ENCODE data around the gene CD300E. TPM values are rescaled to one million over a fixed set of nuclear protein-coding genes. Genes with fewer than 3 reads are reported as not detected.
A peak's percentile ranks its signal among the peaks of the same experiment; 100 is the strongest.
"Not testable (repeated sequence)": the region's sequence is repeated elsewhere in the genome, so short reads cannot be mapped to it uniquely, and the experiment has no call there.

The CD300E gene
- polyA plus RNA-seq (ENCODE audit: insufficient read length): 0.04 TPM

GRCh38 chr17:74623693-74624093 lies at the start of gene CD300E:
TSS of gene CD300E (minus strand) at chr17:74623738. CDS start at chr17:74623621, 117 bp downstream.
- DNase-seq (ENCODE audit: low read depth): no peak

DNA sequence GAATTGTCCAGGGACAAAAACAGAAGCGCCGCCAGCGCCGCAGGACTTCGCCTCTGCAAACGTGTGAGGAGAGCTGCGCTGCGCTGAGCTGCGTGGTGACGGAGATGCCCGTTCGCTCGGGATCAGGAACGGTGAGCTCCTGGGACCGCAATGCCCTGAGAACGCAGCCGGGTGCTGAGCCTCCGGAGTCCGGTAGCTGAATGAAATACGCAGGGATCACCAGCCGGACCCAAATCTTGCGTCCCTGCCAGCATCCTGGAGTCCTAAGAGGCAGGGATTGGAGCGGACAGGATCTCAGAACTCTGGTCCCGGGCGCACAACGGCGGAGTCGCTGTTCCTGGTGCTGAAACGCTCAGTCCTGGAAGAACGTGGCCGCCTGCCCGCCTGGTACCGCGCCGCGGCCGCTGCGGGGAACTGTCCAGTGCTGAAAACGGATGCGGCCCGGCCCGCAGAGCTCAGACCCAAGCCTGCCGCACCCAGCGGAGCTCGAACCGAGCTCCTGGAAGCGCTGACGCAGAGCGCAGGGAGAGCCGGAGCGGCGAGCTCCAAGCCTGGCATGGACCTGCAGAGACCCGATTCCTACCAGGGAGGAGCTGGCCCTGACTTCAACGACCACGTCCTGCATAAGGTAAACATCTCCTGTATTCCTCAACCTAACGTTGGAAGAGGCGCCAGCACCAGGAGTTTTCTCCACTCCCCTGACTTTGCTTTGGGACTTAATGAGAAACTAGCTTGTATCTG lies 47.7 kb upstream of the CD300E start:
- peak; percentile 48 for DNase-seq (ENCODE audit: low read depth)

GRCh38 chr17:74670329-74670728 lies 46.8 kb upstream of the CD300E start:
- no peak for DNase-seq (ENCODE audit: low read depth)

GRCh38 chr17:74663561-74663960 lies 40.0 kb upstream of the CD300E start:
- DNase-seq (ENCODE audit: low read depth): no peak

DNA sequence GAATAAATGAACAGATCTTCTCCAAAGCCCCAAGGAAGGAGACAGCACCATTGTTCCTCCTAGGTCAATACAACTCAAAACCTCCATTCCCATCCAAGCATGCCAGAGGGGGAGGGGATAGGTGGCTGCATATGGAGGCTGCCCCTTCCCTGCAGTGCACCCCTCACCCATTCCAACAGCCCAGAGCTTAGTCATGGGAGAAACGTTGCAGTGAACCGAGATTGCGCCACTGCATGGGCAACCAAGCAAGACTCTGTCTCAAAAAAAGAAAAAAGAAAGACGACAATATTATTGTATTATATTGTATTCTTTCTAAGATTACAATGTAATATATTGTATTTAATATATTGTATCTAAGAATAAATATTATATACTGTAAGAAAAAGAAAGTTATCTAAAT lies 36.4 kb upstream of the CD300E start:
- no peak for DNase-seq (ENCODE audit: low read depth)

- no peak for DNase-seq (ENCODE audit: low read depth)
Observed at GRCh38 chr17:74658620-74659019, 35.1 kb upstream of the CD300E start.

GRCh38 chr17:74654742-74655141 lies 31.2 kb upstream of the CD300E start:
- DNase-seq (ENCODE audit: low read depth): no peak

- DNase-seq (ENCODE audit: low read depth): no peak
Observed at GRCh38 chr17:74652020-74652419, 28.5 kb upstream of the CD300E start.

DNA sequence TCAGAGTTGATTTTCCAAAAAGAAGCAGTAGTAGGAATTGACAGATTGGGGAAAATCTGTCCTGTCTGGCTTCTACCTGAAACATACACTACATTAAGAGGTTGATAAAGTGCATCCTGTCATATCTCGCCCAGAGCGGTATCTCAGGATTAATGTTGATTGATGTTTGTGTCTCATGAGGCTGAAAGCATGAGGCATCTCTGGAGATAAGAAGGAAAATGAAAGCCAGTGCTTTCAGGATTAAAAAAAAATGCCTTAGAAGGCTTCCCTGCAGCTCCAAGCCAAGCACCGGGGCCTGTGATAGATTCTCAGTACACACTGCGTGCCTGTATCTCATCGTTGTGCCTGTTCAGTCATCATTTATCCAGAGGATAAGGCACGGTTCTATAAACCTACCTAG lies 26.4 kb upstream of the CD300E start:
- no peak for DNase-seq (ENCODE audit: low read depth)

DNA sequence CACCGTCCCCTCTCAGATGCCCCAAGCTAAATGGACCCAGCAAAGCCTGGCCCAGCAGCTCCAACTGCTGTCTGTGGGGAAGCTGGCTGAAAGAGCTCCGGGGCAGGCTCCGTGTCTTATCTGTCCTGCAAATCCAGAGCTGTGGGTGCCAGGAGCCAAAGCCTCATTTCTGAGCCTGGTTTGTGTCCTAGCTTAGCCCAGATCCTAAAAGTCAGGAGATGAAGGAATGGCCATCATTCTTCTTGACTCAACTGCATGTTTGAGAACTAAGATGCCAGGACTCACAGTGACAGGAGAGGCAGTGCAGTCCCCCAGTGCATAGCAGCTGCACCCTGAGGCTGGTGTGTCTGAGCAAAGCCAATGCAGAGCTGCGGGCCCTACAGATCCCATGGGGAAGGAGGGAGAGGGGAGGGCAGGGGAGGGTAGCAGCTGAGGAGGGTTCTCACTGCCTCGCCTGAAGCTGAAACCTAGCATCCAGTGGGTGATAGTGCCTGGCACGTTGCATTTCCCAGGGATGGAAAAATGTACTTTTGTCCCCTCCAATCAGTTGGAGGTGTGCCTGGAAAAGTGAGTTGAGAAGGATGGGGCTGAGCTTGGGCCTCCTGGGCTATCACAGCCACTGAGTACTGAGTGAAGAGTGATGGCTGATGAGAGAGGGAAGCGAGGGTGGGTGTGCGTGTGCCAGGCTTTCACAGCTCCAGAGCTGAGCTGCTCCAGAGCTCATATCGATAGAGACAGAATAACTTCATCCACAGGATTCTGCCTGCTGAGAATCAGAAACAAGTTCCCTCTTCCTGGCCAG lies 24.5 kb upstream of the CD300E start:
- DNase-seq (ENCODE audit: low read depth): no peak

GRCh38 chr17:74646231-74646630 lies 22.7 kb upstream of the CD300E start:
- DNase-seq (ENCODE audit: low read depth): no peak

GRCh38 chr17:74645010-74645409 lies 21.5 kb upstream of the CD300E start:
- no peak for DNase-seq (ENCODE audit: low read depth)

GRCh38 chr17:74644419-74644818 lies 20.9 kb upstream of the CD300E start:
- DNase-seq (ENCODE audit: low read depth): no peak

GRCh38 chr17:74643826-74644225 lies 20.3 kb upstream of the CD300E start:
- DNase-seq (ENCODE audit: low read depth): no peak

DNA sequence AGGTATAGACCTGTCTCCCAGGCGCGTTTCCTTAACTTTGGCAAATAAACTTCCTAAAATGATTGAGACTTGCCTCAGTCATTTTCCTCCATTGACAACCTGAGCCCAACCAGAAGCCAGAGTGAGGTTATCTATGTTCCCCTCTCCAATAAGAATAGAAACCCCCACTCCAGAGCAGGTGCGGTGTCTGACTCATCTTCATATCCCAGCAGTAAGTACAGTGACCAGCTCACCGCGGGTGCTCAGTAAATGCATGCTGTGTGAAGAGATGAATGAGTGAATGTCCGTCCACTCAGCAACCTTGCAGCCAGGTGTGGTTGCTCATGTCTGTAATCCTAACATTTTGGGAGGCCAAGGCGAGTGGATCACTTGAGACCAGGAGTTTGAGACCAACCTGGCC lies 19.5 kb upstream of the CD300E start:
- no peak for DNase-seq (ENCODE audit: low read depth)

- DNase-seq (ENCODE audit: low read depth): no peak
Observed at GRCh38 chr17:74642556-74642955, 19.0 kb upstream of the CD300E start.

DNA sequence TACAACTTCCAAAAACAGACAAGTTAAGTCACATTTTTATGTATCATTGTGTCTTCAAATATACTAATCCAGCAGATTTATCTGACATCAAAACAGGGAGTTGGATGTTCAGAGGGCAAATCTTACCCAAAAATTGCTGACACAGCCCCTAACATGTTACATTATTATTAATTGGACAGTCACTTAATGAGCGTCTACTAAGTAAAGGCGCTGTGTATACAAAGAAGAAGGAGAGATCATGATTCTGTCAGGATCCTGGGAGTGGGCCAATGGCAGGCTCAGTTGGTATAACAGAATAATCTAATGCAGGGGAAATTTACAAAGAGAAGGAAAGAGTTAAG lies 18.4 kb upstream of the CD300E start:
- no peak for DNase-seq (ENCODE audit: low read depth)

DNA sequence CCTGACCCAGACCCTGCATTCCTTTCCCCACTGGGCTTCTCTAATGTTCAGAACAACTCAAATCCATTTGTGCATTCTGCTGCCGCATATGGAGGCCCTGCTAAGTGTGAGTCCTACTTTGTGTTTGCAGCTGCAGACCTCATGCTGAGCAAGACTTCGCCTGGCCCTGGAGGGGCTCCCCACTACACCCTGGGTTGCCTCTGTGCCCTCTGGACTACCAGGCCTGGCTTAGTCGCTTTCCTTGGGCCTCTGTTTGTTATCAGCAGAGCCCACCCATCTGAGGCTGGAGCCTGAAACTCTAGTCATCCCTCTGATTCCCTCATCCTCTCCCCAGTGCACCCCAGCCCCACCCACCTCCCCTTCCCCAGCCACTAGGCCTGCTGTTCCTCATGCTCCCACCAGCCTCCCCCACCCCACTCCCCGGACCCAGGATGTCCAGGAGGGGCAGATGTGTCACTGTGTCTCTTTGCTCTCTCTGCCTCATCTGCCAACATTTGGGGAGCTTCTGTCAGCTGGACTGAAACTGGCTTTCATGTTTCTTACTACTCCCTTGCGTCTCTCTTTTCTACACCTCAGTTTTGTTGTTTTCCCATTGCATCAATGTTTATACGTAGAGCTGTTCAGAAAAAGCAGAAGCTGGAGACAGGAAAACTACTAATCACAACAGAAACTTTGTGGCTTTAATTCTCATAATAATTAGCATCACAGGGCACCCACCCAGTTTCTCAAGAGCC lies 17.9 kb upstream of the CD300E start:
- DNase-seq (ENCODE audit: low read depth): no peak

GRCh38 chr17:74639704-74640151 lies 16.2 kb upstream of the CD300E start:
- DNase-seq (ENCODE audit: low read depth): no peak

DNA sequence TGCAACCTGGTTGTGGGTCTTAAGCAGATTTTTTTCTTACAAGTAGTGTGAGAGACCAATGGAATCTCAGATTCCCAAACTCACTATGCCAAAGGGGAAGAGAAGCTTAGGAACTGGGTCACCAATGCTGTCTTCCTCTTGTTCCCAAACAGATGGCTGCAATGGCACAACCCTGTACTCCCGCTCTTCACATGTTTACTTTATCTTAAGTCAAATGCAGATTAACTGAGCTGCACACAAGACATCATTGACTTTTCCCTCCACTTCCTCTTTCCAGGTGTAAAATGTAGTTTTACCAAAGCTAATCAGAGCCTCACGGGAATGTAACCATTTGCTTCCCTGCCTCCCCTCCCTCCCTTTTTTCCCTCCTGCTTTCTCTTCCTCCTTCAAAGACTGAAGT lies 14.4 kb upstream of the CD300E start:
- DNase-seq (ENCODE audit: low read depth): no peak

- no peak for DNase-seq (ENCODE audit: low read depth)
Observed at GRCh38 chr17:74637265-74637664, 13.7 kb upstream of the CD300E start.

GRCh38 chr17:74636541-74637085 lies 13.1 kb upstream of the CD300E start:
- not testable (repeated sequence) for DNase-seq (ENCODE audit: low read depth)
